ENCODE data around the gene WWOX. TPM values are rescaled to one million over a fixed set of nuclear protein-coding genes. Genes with fewer than 3 reads are reported as not detected.

Gene WWOX
- total and polyA plus RNA-seq, 2 of the 8 experiments (the other 6 are each of a cell fraction or from before 2014, with no cell fraction given), result 5.4 to 16.7 TPM

- no peak for TF ChIP-seq CHD7 (IDR thresholded peaks at IDR 0.05; ENCODE audit: insufficient replicate concordance, low read length)
- TF ChIP-seq BCL11A (IDR thresholded peaks at IDR 0.05; ENCODE audit: low read depth in 2 of 2, low read length in 2 of 2), result no peak
- no peak for TF ChIP-seq TEAD4 (IDR thresholded peaks at IDR 0.05; ENCODE audit: low read depth, low read length)
- TF ChIP-seq RFX5 (IDR thresholded peaks at IDR 0.05; ENCODE audit: borderline replicate concordance, low read depth, low read length), result no peak
- TF ChIP-seq RXRA (IDR thresholded peaks at IDR 0.05; ENCODE audit: insufficient read depth, low read depth, low read length), result no peak
- no peak for TF ChIP-seq MAFK (IDR thresholded peaks at IDR 0.05; ENCODE audit: low read depth, low read length)
- TF ChIP-seq TAF1 (IDR thresholded peaks at IDR 0.05; ENCODE audit: low read depth, low read length), result no peak
- TF ChIP-seq KDM4A (IDR thresholded peaks at IDR 0.05; ENCODE audit: low read depth, low read length, severe bottlenecking), result no peak
- TF ChIP-seq SIN3A (conservative IDR thresholded peaks at IDR 0.05 in 1 of 2, IDR thresholded peaks at IDR 0.05 in 1 of 2; ENCODE audit: low read depth in 1 of 2, low read length in 2 of 2), result no peak
- no peak for TF ChIP-seq EGR1 (IDR thresholded peaks at IDR 0.05; ENCODE audit: borderline replicate concordance, low read depth, low read length)
- no peak for TF ChIP-seq CREB1 (IDR thresholded peaks at IDR 0.05)
- no peak for TF ChIP-seq TAF7 (optimal IDR thresholded peaks at IDR 0.05; ENCODE audit: borderline replicate concordance, low read depth, low read length)
Observed at GRCh38 chr16:78955206-78955605, 855.8 kb downstream of the WWOX start (continued).

Data from H1 (cell line).